Activated naive CD4-positive, alpha-beta T cell treated with anti-CD3 and anti-CD28 coated beads, Interleukin-2, amount 50 U/mL, for 72 hours (primary cell): Measurements from ENCODE around the gene COPZ2. TPM values are rescaled to one million over a fixed set of nuclear protein-coding genes. Genes with fewer than 3 reads are reported as not detected.
"Not testable (repeated sequence)": the region's sequence is repeated elsewhere in the genome, so short reads cannot be mapped to it uniquely, and the experiment has no call there.

ENCODE experiments used
- ATAC-seq, 2 donors: fragments of 150-1000 bp; cut with Tn5 transposase; 2 replicates each; pipeline ENCODE4 v1.10.0; 2021; ENCODE audit warnings: mild to moderate bottlenecking in 2 of 2, moderate library complexity in 2 of 2
- DNase-seq, 2 donors: peaks; one replicate each; pipeline ENCODE4 v3.0.0; 2021 to 2022; ENCODE audit warnings: low spot score in 2 of 2
- H3K27ac Mint-ChIP-seq, 2 donors: one replicate each; pipeline ENCODE4 v1.8.0; 2022; ENCODE audit warnings: mild to moderate bottlenecking in 2 of 2, mixed read lengths in 2 of 2
- H3K36me3 Mint-ChIP-seq, 2 donors: one replicate each; pipeline ENCODE4 v1.8.0; 2022; ENCODE audit warnings: mixed read lengths in 2 of 2
- H3K9me3 Mint-ChIP-seq, 2 donors: one replicate each; pipeline ENCODE4 v1.8.0; 2022; ENCODE audit warnings: mixed read lengths in 2 of 2
- total RNA-seq, 2 donors: library from RNA; stranded (reverse); gene quantifications; one replicate each; pipeline ENCODE4 v1.2.3, GENCODE V29; 2022

The COPZ2 gene
- total RNA-seq, 2 donors from 2014 or later, result 1.3 to 3.6 TPM

- peak overlapping the region; percentile 93 to 100 for H3K27ac Mint-ChIP-seq
- ATAC-seq, result no peak
- no peak for DNase-seq
- H3K9me3 Mint-ChIP-seq, result no peaks in the 10 kb centered on the region
- peaks cover 42 to 47% of the 10 kb centered on the region in 2 donors for H3K36me3 Mint-ChIP-seq
These were observed 9.6 kb upstream of the COPZ2 start for GRCh38 chr17:48047113-48047740.

- peak overlapping the region; percentile 72 to 93 for H3K27ac Mint-ChIP-seq
- ATAC-seq, result no peak
- no peak for DNase-seq
- peaks cover 40 to 42% of the 10 kb centered on the region in 2 donors for H3K36me3 Mint-ChIP-seq
- no peaks in the 10 kb centered on the region for H3K9me3 Mint-ChIP-seq
These were observed 8.7 kb upstream of the COPZ2 start for GRCh38 chr17:48046296-48046695.

- Mint-ChIP-seq H3K9me3 (no peaks in the 10 kb centered on the region), H3K36me3 (peaks cover 35 to 37% of the 10 kb centered on the region in 2 donors), H3K27ac (peak overlapping the region in 1 of 2 donors; percentile 10)
- ATAC-seq (no peak), DNase-seq (no peak)
These were observed 7.9 kb upstream of the COPZ2 start for GRCh38 chr17:48045316-48046001.

- no peak for ATAC-seq
- peaks cover 29 to 31% of the 10 kb centered on the region in 2 donors for H3K36me3 Mint-ChIP-seq
These were observed 7.3 kb upstream of the COPZ2 start for GRCh38 chr17:48044851-48045250.

GRCh38 chr17:48043176-48043575 is 5.6 kb upstream of the COPZ2 start:
- DNase-seq (no peak), ATAC-seq (no peak)
- H3K9me3 Mint-ChIP-seq, result no peaks in the 10 kb centered on the region
- peaks cover 15 to 20% of the 10 kb centered on the region in 2 donors for H3K36me3 Mint-ChIP-seq
- H3K27ac Mint-ChIP-seq, result no peak overlapping the region

More at GRCh38 chr17:48044851-48045250, 7.3 kb upstream of the COPZ2 start:
- H3K27ac Mint-ChIP-seq, result no peak overlapping the region
- no peaks in the 10 kb centered on the region for H3K9me3 Mint-ChIP-seq
- DNase-seq, result no peak

GRCh38 chr17:48038687-48039086 is 1.1 kb upstream of the COPZ2 start:
- peaks cover 0 to 7% of the 10 kb centered on the region in 2 donors for H3K36me3 Mint-ChIP-seq
- no peaks in the 10 kb centered on the region for H3K9me3 Mint-ChIP-seq
- ATAC-seq (no peak), DNase-seq (no peak)
- H3K27ac Mint-ChIP-seq, result no peak overlapping the region

GRCh38 chr17:48037838-48038323 is 284 bp upstream of the COPZ2 start:
- peaks cover 0 to 7% of the 10 kb centered on the region in 2 donors for H3K36me3 Mint-ChIP-seq
- no peaks in the 10 kb centered on the region for H3K9me3 Mint-ChIP-seq
- ATAC-seq (peak; percentile 20 to 34), DNase-seq (peak in 1 of 2 donors; percentile 26)
- H3K27ac Mint-ChIP-seq, result peak overlapping the region; percentile 2 to 53

GRCh38 chr17:48036693-48037035 is 933 bp downstream of the COPZ2 start:
- Mint-ChIP-seq H3K27ac (no peak overlapping the region), H3K9me3 (no peaks in the 10 kb centered on the region), H3K36me3 (peaks cover 0 to 7% of the 10 kb centered on the region in 2 donors)
- DNase-seq, result no peak
- no peak for ATAC-seq

- not testable (repeated sequence) for ATAC-seq, H3K27ac Mint-ChIP-seq, H3K9me3 Mint-ChIP-seq, H3K36me3 Mint-ChIP-seq, DNase-seq
These were observed 2.9 kb downstream of the COPZ2 start for GRCh38 chr17:48034734-48035133.

- Mint-ChIP-seq H3K9me3 (no peaks in the 10 kb centered on the region), H3K27ac (no peak overlapping the region), H3K36me3 (no peaks in the 10 kb centered on the region)
- no peak for DNase-seq
- no peak for ATAC-seq
These were observed 5.6 kb downstream of the COPZ2 start for GRCh38 chr17:48031966-48032365.

- no peak for DNase-seq
- Mint-ChIP-seq H3K27ac (no peak overlapping the region), H3K36me3 (no peaks in the 10 kb centered on the region), H3K9me3 (no peaks in the 10 kb centered on the region)
- ATAC-seq, result no peak
These were observed 7.1 kb downstream of the COPZ2 start for GRCh38 chr17:48030531-48030930.

GRCh38 chr17:48028736-48029135 is 8.9 kb downstream of the COPZ2 start:
- DNase-seq, result no peak
- Mint-ChIP-seq H3K36me3 (no peaks in the 10 kb centered on the region), H3K27ac (no peak overlapping the region), H3K9me3 (no peaks in the 10 kb centered on the region)
- ATAC-seq, result no peak

- DNase-seq, result no peak
- Mint-ChIP-seq H3K36me3 (no peaks in the 10 kb centered on the region), H3K9me3 (no peaks in the 10 kb centered on the region)
These were observed 10.1 kb downstream of the COPZ2 start for GRCh38 chr17:48027322-48027981.

GRCh38 chr17:48026502-48027321 is 10.9 kb downstream of the COPZ2 start:
- Mint-ChIP-seq H3K9me3 (no peaks in the 10 kb centered on the region), H3K36me3 (no peaks in the 10 kb centered on the region), H3K27ac (no peak overlapping the region)
- DNase-seq (peak; percentile 67 to 80), ATAC-seq (peak in 1 of 2 donors; percentile 19)

More at GRCh38 chr17:48027322-48027981, 10.1 kb downstream of the COPZ2 start:
- no peak for ATAC-seq
- H3K27ac Mint-ChIP-seq, result no peak overlapping the region

GRCh38 chr17:48025904-48026501 is 11.6 kb downstream of the COPZ2 start:
- Mint-ChIP-seq H3K36me3 (no peaks in the 10 kb centered on the region), H3K9me3 (no peaks in the 10 kb centered on the region), H3K27ac (no peak overlapping the region)
- ATAC-seq, result no peak
- DNase-seq, result no peak
